Hepatocyte (in vitro differentiated cells): ENCODE data around the gene OOSP2.

Experiments
- CTCF ChIP-seq: fragments of 200-600 bp; sonication (generic); IDR thresholded peaks from 2 replicates; pipeline ENCODE4 v1.5.1; 2016; ENCODE audit warnings: antibody characterized with exemption, mild to moderate bottlenecking; ENCODE audit not compliant: poor library complexity
- EZH2 ChIP-seq: fragments of 200-600 bp; sonication (generic); IDR thresholded peaks from 2 replicates; pipeline ENCODE4 v1.6.1; 2016; ENCODE audit warnings: antibody characterized with exemption, mild to moderate bottlenecking, borderline replicate concordance
- EZH2phosphoT487 ChIP-seq: fragments of 200-600 bp; sonication (generic); IDR thresholded peaks from one replicate; pipeline ENCODE4 v1.6.1; 2018; ENCODE audit warnings: antibody characterized with exemption, mild to moderate bottlenecking, low read depth, moderate library complexity; ENCODE audit not compliant: unreplicated experiment, severe bottlenecking

- TF ChIP-seq CTCF (no peak), EZH2 (no peak), EZH2phosphoT487 (no peak)
These were observed 40.5 kb upstream of the OOSP2 start for GRCh38 chr11:59999691-60000090.
